NCI-H510A (cell line): ENCODE data around the gene ASCC2.
"Not testable (repeated sequence)": the region's sequence is repeated elsewhere in the genome, so short reads cannot be mapped to it uniquely, and the experiment has no call there.

Source experiments
- DNase-seq: peaks from one replicate; lab custom pipeline; 2025; lab: John Stamatoyannopoulos, UW

Gene ASCC2

DNA sequence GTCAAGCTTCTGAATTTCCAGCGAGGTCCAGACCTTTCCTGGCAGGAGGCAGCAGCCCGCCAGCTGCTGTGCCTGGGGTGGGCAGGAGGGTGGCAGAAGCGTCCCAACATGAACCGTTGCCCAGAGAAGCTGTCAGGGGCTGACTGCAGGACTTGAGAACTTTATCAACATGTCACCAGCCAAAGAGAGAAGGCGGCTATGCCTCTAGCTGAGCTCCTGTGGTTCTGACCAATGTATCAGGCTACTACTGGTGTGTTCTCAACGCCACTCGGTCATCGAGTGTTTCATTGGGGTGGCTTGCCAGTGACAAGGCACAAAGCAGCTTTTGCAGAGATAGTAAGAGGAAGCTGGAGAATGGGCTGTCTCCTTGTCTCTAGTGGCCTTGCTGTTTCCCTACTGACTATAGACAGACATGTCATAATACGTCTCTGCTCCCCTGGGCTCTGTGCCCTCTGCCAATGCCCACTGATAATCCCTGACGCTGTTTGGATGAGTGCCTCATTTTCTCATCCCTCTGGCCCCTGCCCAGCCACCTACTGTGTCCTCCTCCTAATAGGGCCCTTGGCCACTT lies 17.6 kb upstream of the ASCC2 start:
- no peak for DNase-seq

- DNase-seq: no peak
These were observed 16.4 kb upstream of the ASCC2 start for GRCh38 chr22:29854432-29854831.

DNA sequence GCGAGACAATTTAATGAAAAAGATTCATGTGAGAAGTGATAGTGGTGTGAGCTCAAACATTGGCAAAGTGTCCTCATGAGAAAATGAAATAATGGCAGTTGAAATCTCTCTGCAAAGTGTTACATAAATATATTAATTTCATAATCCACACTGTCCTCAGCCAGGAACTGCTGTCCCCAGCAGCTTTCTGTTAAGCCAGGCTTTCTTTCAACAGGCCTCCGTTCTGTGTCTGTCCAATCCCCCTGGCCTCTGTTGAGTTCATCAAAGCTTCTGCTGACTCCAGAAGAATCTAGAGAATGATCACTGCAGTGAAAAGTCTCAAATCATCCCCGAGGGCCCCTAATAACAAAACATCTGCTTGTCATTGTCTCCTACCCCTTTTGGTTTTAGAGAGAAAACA lies 10.0 kb upstream of the ASCC2 start:
- no peak for DNase-seq

- DNase-seq: no peak
These were observed 8.2 kb upstream of the ASCC2 start for GRCh38 chr22:29846290-29846689.

DNA sequence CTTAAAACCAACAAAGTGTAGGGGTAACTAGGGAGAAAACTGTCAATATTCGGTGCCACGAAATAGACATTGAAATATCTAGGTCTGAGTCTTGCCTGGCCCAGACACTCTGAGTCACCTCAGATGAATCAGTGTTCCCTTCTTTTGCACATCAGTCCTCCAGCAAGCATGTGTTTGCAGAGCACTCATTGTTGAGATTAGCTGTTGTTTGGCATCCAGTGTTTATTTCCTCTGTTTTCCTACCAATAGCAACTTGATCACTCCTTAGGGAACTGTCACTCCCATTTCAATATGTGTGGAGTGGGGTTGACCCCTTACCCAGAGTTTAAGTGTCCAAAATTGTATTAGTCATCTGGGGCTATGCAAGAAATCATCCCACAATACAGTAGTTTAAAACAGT lies 4.7 kb upstream of the ASCC2 start:
- no peak for DNase-seq

DNA sequence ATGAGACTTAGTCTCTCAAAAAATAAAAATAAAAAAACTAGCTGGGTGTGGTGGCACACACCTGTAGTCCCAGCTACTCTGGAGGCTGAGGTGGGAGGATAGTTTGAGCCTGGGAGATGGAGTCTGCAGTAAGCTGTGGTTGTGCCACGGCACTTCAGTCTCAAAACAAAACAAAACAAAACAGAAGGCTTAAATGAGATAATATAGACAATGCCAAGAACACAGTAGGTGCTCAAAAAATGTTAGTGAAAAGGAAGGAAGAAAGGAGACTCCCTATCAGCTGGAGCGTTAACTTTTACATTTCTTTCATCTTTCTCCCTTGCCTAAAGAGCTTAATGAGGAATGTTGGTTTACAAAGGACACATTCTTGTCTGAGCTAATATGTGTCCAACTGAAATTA lies 4.1 kb upstream of the ASCC2 start:
- no peak for DNase-seq

GRCh38 chr22:29840498-29840897 lies 2.4 kb upstream of the ASCC2 start:
- no peak for DNase-seq

- no peak for DNase-seq
These were observed 965 bp upstream of the ASCC2 start for GRCh38 chr22:29839039-29839438.

- DNase-seq: no peak
These were observed 504 bp upstream of the ASCC2 start for GRCh38 chr22:29838599-29838956.

DNA sequence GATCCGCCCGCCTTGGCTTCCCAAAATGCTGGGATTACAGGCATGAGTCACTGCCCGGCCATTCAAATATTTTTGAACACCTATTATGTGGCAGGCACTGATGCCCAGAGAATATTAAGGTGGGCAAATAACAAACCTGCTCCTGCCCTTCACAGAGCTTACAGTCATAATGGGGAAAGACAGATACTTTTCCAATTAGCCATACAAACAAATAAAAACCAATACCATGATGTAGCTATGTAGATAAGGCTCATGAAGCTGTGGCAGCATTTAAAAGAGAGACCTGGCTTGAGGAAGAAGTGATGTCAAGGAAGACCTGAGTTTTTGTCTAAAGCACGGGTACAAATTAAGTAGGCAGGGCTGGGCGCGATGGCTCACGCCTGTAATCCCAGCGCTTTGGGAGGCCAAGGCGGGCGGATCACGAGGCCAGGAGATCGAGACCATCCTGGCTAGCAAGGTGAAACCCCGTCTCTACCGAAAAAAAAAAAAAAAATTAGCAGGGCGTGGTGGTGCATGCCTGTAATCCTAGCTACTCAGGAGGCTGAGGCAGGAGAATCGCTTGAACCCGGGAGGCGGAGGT lies 1.2 kb downstream of the ASCC2 start:
- DNase-seq: not testable (repeated sequence)

DNA sequence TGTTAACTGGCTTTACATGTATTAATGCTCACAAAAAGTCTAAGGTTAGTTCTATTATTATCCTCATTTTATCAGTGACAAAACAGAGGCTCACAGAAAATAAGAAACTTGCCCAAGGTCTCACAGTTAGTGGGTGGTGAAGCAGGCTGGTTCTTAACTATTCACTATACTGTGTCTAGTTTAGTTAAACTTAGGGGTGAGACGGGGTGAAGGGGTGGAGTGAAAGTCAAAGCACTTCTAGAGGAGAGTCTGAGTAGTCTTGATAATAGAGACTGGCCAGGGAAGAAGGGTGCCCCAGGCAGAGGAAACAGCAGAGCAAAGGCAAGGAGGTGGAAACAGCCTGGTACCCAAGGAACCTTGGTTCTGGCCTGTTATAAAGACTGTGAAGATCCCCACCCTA lies 4.0 kb downstream of the ASCC2 start:
- DNase-seq: no peak

DNA sequence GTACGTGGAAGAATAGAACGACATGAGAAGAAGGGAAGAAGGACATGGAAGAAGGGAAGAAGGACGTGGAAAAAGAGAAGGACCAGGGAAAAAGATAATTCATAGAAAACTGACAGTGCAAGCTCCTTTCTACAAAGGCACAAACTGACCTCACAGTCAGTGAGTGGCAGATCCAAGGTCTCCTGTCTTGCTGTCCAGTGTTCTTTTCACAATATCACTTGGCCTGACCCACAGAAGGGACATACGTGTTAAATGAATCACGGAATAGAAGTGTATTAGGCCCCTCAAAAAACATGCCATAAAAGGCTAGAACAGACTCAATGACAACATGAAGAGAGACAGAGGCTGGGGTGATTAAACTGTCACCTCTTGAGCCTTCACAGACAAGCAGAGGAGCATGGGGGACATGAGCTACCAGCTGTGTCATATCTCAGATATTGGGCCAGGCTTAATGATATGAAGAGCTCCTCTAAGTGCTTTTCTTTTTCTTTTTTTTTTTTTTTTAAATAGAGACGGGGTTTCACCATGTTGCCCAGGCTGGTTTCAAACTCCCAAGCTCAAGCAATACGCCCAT lies 4.6 kb downstream of the ASCC2 start:
- no peak for DNase-seq

GRCh38 chr22:29831958-29832357 lies 6.1 kb downstream of the ASCC2 start:
- DNase-seq: no peak

DNA sequence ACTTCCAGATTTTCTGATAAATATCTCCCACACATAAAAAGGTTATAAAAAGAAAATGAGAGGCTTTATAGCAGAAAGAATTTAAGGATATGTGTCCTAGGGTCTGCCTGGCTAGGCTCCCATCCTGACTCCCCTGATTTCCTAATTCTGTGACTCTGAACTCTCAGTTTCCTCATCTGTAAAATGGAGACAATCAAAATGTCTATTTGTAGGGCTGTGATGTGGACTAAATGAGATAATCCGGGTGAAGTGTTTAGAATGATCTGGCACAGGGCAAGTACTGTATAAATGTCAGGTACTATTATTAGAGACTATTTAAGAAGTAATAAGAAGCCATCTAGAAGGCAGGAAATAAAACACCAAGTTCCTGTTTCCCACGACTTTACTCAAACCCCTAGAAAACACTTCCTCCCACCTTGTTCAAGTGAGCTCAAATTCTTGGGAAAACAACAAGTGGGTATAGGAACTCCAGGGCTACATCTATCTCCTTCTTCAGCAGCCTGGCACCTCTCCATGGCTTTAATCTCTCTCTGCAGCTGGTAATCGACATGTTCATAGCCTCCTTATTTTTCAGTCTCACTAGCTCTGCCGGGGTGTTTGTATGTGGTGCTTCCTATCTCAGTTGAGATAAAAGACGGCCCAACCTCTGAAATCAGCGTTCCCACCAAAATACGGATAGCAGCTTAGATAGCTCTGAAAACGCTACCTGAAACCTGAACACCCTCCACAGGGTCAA lies 6.7 kb downstream of the ASCC2 start:
- no peak for DNase-seq

DNA sequence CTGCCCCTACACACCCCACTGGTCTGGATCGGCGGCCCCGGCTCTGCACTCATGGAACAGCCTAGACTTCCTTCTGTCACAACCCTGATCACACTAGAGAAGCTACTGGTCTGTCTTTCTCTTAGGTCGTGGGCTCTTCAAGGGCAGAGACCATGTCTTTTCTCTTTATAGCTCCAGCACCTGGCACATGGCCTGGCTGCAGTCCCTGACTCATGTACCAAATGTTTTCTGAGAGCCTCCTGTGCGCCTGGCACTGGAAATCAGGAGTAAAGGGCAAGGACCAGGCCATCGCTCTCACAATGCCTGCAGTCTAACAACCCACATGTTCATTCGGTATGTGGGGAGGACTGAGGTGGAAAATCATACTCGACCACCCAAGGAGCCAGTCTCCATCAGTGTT lies 7.5 kb downstream of the ASCC2 start:
- no peak for DNase-seq

DNA sequence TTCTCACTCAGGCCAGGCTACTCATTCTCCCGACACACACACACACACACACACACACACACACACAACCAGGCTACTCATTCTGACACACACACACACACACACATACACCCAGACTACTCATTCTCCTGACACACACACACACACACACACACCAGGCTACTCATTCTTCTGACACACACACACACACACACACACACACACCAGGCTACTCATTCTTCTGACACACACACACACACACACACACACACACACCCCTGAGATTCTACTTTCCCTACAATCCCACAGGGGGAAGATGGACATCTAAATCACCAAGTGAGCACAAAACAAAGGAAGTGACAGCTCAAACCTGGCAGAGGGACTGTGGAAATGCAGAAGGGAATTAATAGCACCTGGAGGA lies 10.3 kb downstream of the ASCC2 start:
- DNase-seq: not testable (repeated sequence)

DNA sequence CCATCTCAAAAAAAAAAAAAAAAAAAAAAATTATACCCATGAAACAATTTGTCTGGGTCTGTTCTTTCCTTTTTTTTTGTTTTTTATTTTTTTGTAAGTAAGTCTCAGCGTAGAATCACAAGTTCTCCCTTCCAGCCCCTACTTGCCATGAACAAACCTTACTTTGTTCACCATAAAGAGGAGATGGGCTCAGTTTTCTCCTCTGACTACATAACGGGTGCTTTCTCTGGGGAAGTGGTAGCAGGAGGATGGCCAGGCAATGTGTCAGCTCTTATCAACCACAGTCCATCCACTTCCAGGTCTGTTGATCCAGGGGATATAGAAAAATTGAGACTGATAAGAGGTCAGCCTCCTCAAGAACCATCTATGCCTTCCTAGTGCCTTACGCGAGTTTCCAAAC lies 11.0 kb downstream of the ASCC2 start:
- no peak for DNase-seq

GRCh38 chr22:29825578-29825977 lies 12.5 kb downstream of the ASCC2 start:
- no peak for DNase-seq

- DNase-seq: no peak
These were observed 13.4 kb downstream of the ASCC2 start for GRCh38 chr22:29824677-29825076.

DNA sequence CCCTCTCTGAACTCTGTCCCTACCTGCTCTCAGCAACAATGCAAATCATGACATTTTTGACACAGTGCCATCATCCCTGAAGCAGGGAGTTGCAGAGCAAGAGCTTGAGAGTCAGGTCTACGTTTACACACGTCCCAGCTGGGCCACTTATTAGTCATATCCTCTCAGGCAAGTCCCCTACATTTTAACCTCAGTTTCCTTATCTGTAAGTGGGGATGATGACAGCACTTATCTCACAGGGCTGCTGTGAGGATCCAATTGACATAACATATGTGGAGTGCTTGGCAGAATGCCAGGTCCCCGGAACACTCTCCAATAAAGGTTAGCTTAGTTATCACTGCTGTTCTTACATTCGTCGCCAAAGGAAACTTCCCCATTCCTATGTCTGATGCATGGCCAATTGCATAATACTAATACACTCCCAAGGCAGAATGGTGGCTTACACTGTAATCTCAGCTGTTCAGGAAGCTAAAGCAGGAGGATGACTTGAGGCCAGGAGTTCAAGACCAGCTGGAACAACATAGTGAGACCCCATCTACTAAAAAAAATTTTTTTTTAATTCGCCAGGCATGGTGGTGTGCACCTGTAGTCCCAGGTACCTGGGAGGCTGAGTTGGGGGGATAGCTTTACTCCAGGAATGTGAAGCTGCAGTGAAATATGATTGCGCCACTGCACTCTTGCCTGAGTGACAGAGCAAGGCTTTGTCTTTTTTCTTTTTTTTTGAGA lies 16.6 kb downstream of the ASCC2 start:
- peak; percentile 64 for DNase-seq

DNA sequence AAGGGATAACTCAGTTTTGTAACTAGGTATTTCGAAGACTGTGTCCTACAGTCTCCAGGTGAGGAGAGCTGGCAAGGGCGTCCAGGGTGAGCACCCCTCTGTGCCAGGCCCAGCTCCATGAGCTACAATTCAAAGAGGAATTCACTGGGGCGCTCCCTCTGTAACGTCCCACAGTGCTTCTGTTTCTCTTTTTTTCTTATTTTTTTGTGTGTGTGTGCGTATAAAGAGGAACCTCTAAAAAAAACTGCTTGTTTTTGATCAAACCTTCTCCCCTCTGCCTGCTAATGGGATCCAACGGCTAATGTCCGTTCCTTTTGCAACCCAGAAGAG lies 17.1 kb downstream of the ASCC2 start:
- DNase-seq: no peak

DNA sequence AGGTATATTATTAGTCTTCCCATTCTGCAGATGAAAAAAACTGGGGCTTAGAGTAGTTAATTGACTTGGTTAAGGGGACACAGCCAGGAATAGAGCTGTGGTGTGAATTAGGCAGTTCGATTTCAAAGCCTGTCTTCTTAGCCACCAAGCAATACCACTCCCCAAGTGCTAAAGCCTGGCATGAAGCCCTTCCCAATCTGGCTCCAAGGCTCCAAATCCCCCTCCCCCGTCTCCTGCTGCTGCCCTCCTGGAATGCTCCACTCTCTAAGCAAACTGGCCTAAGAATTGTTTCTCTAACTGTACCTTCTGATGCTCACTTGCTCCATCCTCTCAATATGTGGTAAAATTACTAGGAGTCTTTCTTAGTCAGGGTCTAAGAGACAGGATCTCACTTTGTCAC lies 18.6 kb downstream of the ASCC2 start:
- DNase-seq: no peak

DNA sequence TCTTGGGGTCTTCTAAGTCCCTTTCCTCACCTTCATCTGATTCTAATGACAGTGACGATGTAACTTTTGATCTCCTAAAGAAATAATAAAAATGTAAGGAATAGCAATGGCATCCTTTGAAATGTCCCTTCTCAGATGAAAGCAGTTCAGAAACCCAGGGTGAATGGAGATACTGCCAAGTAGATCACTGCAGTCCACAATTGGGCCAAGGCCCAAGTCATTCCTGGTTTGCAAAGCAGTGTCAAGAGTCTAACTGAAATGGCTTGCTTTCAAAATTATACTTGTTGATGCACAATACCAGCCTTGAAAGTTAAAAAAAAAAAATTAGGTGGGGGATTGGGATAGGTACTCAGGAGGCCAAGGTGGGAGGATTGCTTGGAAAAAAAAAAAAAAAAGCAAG lies 20.4 kb downstream of the ASCC2 start:
- no peak for DNase-seq
